ENCODE data around the gene RHOV.

- TF ChIP-seq TCF7L2 (IDR thresholded peaks at IDR 0.05; ENCODE audit: low read depth, low read length): no peak
- TF ChIP-seq CTCF (IDR thresholded peaks at IDR 0.05): no peak
- TF ChIP-seq SIN3A (IDR thresholded peaks at IDR 0.05; ENCODE audit: borderline replicate concordance, insufficient read depth, low read depth, low read length): no peak
- no peak for TF ChIP-seq POLR2AphosphoS5 (IDR thresholded peaks at IDR 0.05; ENCODE audit: low read depth, low read length)
- no peak for TF ChIP-seq REST (IDR thresholded peaks at IDR 0.05; ENCODE audit: insufficient read depth in 1 of 2, low read depth in 2 of 2, low read length in 1 of 2)
These were observed 7.3 kb upstream of the RHOV start for GRCh38 chr15:40881351-40881750.
